ENCODE results near the gene BET1L. TPM values are rescaled to one million over a fixed set of nuclear protein-coding genes. Genes with fewer than 3 reads are reported as not detected.

BET1L gene
- total and polyA plus RNA-seq, 10 of the 15 experiments (the other 5 are each of a cell fraction or from before 2014, with no cell fraction given) = 6.7 to 55.4 (median 39.7) TPM

DNA sequence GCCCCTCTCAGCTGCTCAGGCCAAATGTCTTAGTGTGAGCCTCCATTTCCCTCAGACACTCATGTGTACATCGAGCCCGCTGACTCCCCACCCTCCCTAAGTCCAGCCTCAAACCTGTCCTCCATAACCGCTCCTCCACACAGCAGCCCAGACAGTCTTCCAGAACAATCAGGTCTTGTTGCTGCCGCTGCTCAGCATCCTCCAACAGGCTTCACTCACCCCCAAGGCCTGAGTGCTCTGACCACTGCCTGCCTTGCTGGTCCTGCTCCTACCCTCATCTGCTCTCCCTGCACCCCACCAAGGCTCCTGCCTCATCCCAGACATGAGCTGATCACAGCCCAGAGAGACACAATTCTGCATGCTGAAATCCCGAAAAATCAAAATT, 46.7 kb upstream of the BET1L start:
- ChIA-PET SMC1A (ENCODE audit: uncharacterized antibody, unreplicated experiment) (interaction anchor here (0.9 to 1.0 kb wide), 2 partner anchors 16 to 63 kb away, joined by 3 to 4 read pairs; no protein-coding TSS in a partner anchor), POLR2A (no interaction called here), RAD21 (ENCODE audit: unreplicated experiment) (no interaction called here), CTCF (interaction anchor here (0.5 to 1.1 kb wide), 2 partner anchors 33 to 50 kb away, joined by 3 to 7 read pairs; no protein-coding TSS in a partner anchor)
- DNase-seq (ENCODE audit: low read depth, low spot score) (no peak), ATAC-seq (no peak), FAIRE-seq (no peak)
- Histone ChIP-seq H2AFZ (ENCODE audit: control insufficient read depth, low read depth, low read length) (no peak overlapping the region), H3K4me1 (ENCODE audit: control insufficient read depth, insufficient read depth, low read length) (peaks cover 13% of the 10 kb centered on the region), H3K9ac (ENCODE audit: control insufficient read depth, insufficient read depth, low read length) (no peak overlapping the region), H3K4me2 (ENCODE audit: control insufficient read depth, insufficient read depth) (no peak overlapping the region), H3K36me3 (ENCODE audit: control insufficient read depth in 2 of 2, insufficient read depth in 2 of 2, low read length in 1 of 2) (peaks cover 10 to 15% of the 10 kb centered on the region in 2 experiments; a peak in 3 of 4 replicates), H3K79me2 (ENCODE audit: control insufficient read depth, insufficient read depth, low read length) (no peaks in the 10 kb centered on the region), H4K20me1 (ENCODE audit: control insufficient read depth, insufficient read depth) (no peaks in the 10 kb centered on the region), H3K27me3 (replicated peaks in 1 of 2; ENCODE audit: control insufficient read depth in 2 of 2, insufficient read depth in 2 of 2, low read length in 1 of 2) (no peaks in the 10 kb centered on the region), H3K9me3 (replicated peaks; ENCODE audit: control insufficient read depth, insufficient read depth, low read length) (no peaks in the 10 kb centered on the region), H3K27ac (ENCODE audit: control insufficient read depth, insufficient read depth) (no peak overlapping the region), H3K4me3 (no peak overlapping the region)
- intact Hi-C loops (cut with micrococcal nuclease; ENCODE audit: unreplicated experiment) (no loop called here), in situ Hi-C loops (cut with MboI) (loop anchor here (5.0 kb wide), 1 partner anchor 103 kb away; no protein-coding TSS in a partner anchor)
- TF ChIP-seq NR2C1 (IDR thresholded peaks at IDR 0.05) (no peak), POLR2A (IDR thresholded peaks at IDR 0.05; ENCODE audit: low read depth, low read length) (peak; percentile 47)
- BruUV-seq (replicated peaks) = no TSS peak
- 97% methylated on average over 4 of the region's 5 CpGs for WGBS (ENCODE audit: insufficient coverage, insufficient replicate concordance, low lambda C conversion rate, missing lambda C conversion rate)

DNA sequence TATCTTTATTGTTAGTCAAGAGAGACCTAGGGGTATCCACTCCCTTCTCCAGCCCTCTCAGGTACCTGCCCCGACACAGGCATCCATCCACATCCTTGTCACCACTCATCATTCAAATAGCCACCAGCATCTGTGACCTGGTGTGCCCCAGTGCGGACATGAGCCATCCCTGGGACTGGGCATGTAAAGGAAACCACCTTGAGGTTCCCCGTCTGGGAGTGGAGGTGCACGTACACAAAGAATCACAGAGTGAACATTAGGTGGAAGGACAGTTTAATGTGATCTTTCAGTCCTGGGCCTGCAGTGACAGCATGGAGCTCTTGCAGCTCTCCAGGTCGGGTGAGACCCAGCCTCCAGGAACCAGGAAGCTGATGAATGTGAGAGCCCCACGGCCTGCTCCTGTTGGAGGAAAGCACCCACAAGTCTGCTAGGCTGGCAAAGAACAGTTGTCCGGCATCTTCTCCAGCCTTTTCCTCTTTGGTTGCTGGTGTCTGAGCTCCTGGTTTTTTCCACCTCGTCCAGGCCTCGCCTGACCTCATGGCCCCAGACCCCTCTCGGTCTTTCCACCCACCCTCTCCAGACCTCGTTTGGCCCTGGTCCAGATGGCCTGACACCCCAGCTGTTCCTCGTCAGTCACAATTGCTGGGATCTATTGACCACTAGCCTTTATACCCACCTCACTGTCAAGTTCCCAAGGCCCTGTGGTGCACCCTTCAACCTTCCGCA, 46.1 kb upstream of the BET1L start:
- CTCF ChIA-PET = interaction anchor here (0.5 to 3.3 kb wide), 2 partner anchors 14 to 33 kb away, joined by 7 to 37 read pairs; no protein-coding TSS in a partner anchor
- Histone ChIP-seq H3K4me1 (ENCODE audit: control insufficient read depth, insufficient read depth, low read length) (peaks cover 13% of the 10 kb centered on the region), H3K36me3 (ENCODE audit: control insufficient read depth in 2 of 2, insufficient read depth in 2 of 2, low read length in 1 of 2) (peaks cover 14 to 18% of the 10 kb centered on the region in 2 experiments; a peak in 3 of 4 replicates), H3K79me2 (ENCODE audit: control insufficient read depth, insufficient read depth, low read length) (no peaks in the 10 kb centered on the region), H3K27me3 (replicated peaks in 1 of 2; ENCODE audit: control insufficient read depth in 2 of 2, insufficient read depth in 2 of 2, low read length in 1 of 2) (no peaks in the 10 kb centered on the region), H3K9me3 (replicated peaks; ENCODE audit: control insufficient read depth, insufficient read depth, low read length) (no peaks in the 10 kb centered on the region), H3K27ac (ENCODE audit: control insufficient read depth, insufficient read depth) (no peak overlapping the region), H3K4me2 (ENCODE audit: control insufficient read depth, insufficient read depth) (no peak overlapping the region), H3K4me3 (no peak overlapping the region), H2AFZ (ENCODE audit: control insufficient read depth, low read depth, low read length) (no peak overlapping the region), H4K20me1 (ENCODE audit: control insufficient read depth, insufficient read depth) (no peaks in the 10 kb centered on the region), H3K9ac (ENCODE audit: control insufficient read depth, insufficient read depth, low read length) (no peak overlapping the region)
- 77% methylated on average over 13 of the region's 13 CpGs for WGBS (ENCODE audit: insufficient coverage, insufficient replicate concordance, low lambda C conversion rate, missing lambda C conversion rate)
- no TSS peak for BruUV-seq (replicated peaks)
- POLR2A ChIA-PET = no interaction called here
- TF ChIP-seq POLR2A (IDR thresholded peaks at IDR 0.05; ENCODE audit: low read depth, low read length) (peak; percentile 55), CREM (IDR thresholded peaks at IDR 0.05; ENCODE audit: low read depth) (no peak)
- DNase-seq (ENCODE audit: low read depth, low spot score) (no peak), FAIRE-seq (no peak), ATAC-seq (no peak)
- RAD21 ChIA-PET (ENCODE audit: unreplicated experiment) = no interaction called here
- in situ Hi-C loops (cut with MboI) = loop anchor here (5.0 kb wide), 1 partner anchor 104 kb away; no protein-coding TSS in a partner anchor
- SMC1A ChIA-PET (ENCODE audit: uncharacterized antibody, unreplicated experiment) = interaction anchor here (0.9 to 1.0 kb wide), 2 partner anchors 15 to 64 kb away, joined by 3 to 4 read pairs; no protein-coding TSS in a partner anchor
- intact Hi-C loops (cut with micrococcal nuclease; ENCODE audit: unreplicated experiment) = no loop called here

Data from GM12878 (cell line).